Kasumi-1 (cell line): Measurements from ENCODE around the gene MADD.
"Not testable (repeated sequence)": the region's sequence is repeated elsewhere in the genome, so short reads cannot be mapped to it uniquely, and the experiment has no call there.

ENCODE experiments used
- DNase-seq, 2 experiments: peaks; one replicate each; lab custom pipeline; 2025; lab: John Stamatoyannopoulos, UW

Gene MADD

GRCh38 chr11:47318166-47318565, 48.2 kb downstream of the MADD start:
- no peak for DNase-seq

- DNase-seq: no peak
These were observed 54.6 kb downstream of the MADD start for GRCh38 chr11:47324520-47324919.

GRCh38 chr11:47325271-47326041, 55.5 kb downstream of the MADD start:
- no peak for DNase-seq

GRCh38 chr11:47326198-47326597, 56.3 kb downstream of the MADD start:
- no peak for DNase-seq

- no peak for DNase-seq
These were observed 57.1 kb downstream of the MADD start for GRCh38 chr11:47327025-47327424.

- DNase-seq: no peak
These were observed 58.0 kb downstream of the MADD start for GRCh38 chr11:47327949-47328348.

- DNase-seq: peak in 1 of 2 experiments; percentile 5
These were observed 58.8 kb downstream of the MADD start for GRCh38 chr11:47328449-47329390.

GRCh38 chr11:47329431-47329986, 59.6 kb downstream of the MADD start:
- no peak for DNase-seq

- no peak for DNase-seq
These were observed 60.3 kb downstream of the MADD start for GRCh38 chr11:47329987-47330931.

GRCh38 chr11:47331454-47332302, 61.7 kb downstream of the MADD start:
- no peak for DNase-seq

- no peak for DNase-seq
These were observed 62.4 kb downstream of the MADD start for GRCh38 chr11:47332303-47332711.

GRCh38 chr11:47332791-47333525, 63.0 kb downstream of the MADD start:
- DNase-seq: no peak

GRCh38 chr11:47333526-47333845, 63.6 kb downstream of the MADD start:
- DNase-seq: no peak

- no peak for DNase-seq
These were observed 64.0 kb downstream of the MADD start for GRCh38 chr11:47333886-47334443.

- DNase-seq: not testable (repeated sequence)
These were observed 64.9 kb downstream of the MADD start for GRCh38 chr11:47334699-47335411.

- DNase-seq: no peak
These were observed 65.8 kb downstream of the MADD start for GRCh38 chr11:47335733-47336132.

- no peak for DNase-seq
These were observed 66.7 kb downstream of the MADD start for GRCh38 chr11:47336595-47336994.

- no peak for DNase-seq
These were observed 67.4 kb downstream of the MADD start for GRCh38 chr11:47337229-47337924.
